HepG2 (cell line): Measurements from ENCODE around the gene MYOT. TPM values are rescaled to one million over a fixed set of nuclear protein-coding genes. Genes with fewer than 3 reads are reported as not detected.
A peak's percentile ranks its signal among the peaks of the same experiment; 100 is the strongest.

Experiments used
- ATAC-seq: fragments of 200-7000 bp; cut with Tn5 transposase; 3 replicates; pipeline ENCODE4 v1.9.1; 2020; ENCODE audit warnings: mild to moderate bottlenecking, moderate library complexity
- BruUV-seq: library from RNA; stranded (reverse); fragments of 400-500 nt; replicated peaks from 2 replicates; lab custom pipeline; 2021; lab: Mats Ljungman, UMichigan
- CTCF ChIA-PET: fragments of 300-600 bp; formaldehyde crosslinking; extraction: SDS; loops from one replicate; lab custom pipeline; 2021; ENCODE audit warnings: low total read pairs, inconsistent platforms, low intra/inter-chr PET ratio; lab: Yijun Ruan, JAX
- POLR2A ChIA-PET: fragments of 350-600 bp; sonication (Branson Sonifier 250); formaldehyde crosslinking; loops from one replicate; lab custom pipeline; 2020; ENCODE audit warnings: antibody characterized with exemption, inconsistent platforms; lab: Yijun Ruan, JAX
- DNase-seq: peaks from one replicate; pipeline ENCODE4 v3.0.0-alpha.2; 2015; ENCODE audit warnings: low spot score
- FAIRE-seq: peaks from 3 replicates; lab custom pipeline; 2011; peaks lifted over from hg19 to GRCh38; lab: Jason Lieb, UNC
- H2AFZ ChIP-seq: one replicate; pipeline ENCODE4 v1.6.1; 2011; ENCODE audit warnings: low read length, inconsistent platforms
- H3K27ac ChIP-seq: fragments of 300-600 bp; 3 replicates; pipeline ENCODE4 v1.8.0; 2011; ENCODE audit warnings: mixed run types, mild to moderate bottlenecking, mixed read lengths, low read length, inconsistent platforms; ENCODE audit not compliant: insufficient read depth; ENCODE audit errors: extremely low read length
- H3K27me3 ChIP-seq, 2 experiments: fragments of 200-600 bp in 1 of 2; 2 replicates in 1 of 2; 3 replicates in 1 of 2; pipeline versions ENCODE4 v1.6.0 to v1.8.0; 2011; ENCODE audit warnings: low read length in 2 of 2, mild to moderate bottlenecking in 2 of 2, moderate library complexity in 2 of 2, inconsistent platforms in 1 of 2; ENCODE audit not compliant: insufficient read depth in 2 of 2, control insufficient read depth in 1 of 2
- H3K36me3 ChIP-seq, 2 experiments: fragments of 200-600 bp in 1 of 2; replicated peaks in 1 of 2; 2 replicates in 1 of 2; 3 replicates in 1 of 2; pipeline versions ENCODE4 v1.5.1 to v1.8.0; 2011; ENCODE audit warnings: low read length in 2 of 2, inconsistent platforms in 1 of 2; ENCODE audit not compliant: insufficient read depth in 2 of 2, control insufficient read depth in 1 of 2
- H3K4me1 ChIP-seq: 2 replicates; pipeline ENCODE4 v1.5.1; 2012; ENCODE audit warnings: low read length, inconsistent platforms; ENCODE audit not compliant: insufficient read depth
- H3K4me2 ChIP-seq: 2 replicates; pipeline ENCODE4 v1.6.0; 2011; ENCODE audit warnings: low read depth, low read length, inconsistent platforms
- H3K4me3 ChIP-seq, 3 experiments: fragments of 200-600 bp in 1 of 3; sonication (generic), shearing (Covaris generic) in 1 of 3; replicated peaks in 1 of 3; 2 replicates each; pipeline ENCODE4 v1.5.1; 2011 to 2016; ENCODE audit warnings: low read length in 3 of 3, inconsistent platforms in 2 of 3, low read depth in 2 of 3, mild to moderate bottlenecking in 2 of 3, control low read depth in 1 of 3, mixed read lengths in 1 of 3; ENCODE audit not compliant: insufficient read depth in 1 of 3
- H3K79me2 ChIP-seq: one replicate; pipeline ENCODE4 v1.6.1; 2011; ENCODE audit warnings: low read length, inconsistent platforms; ENCODE audit not compliant: insufficient read depth
- H3K9ac ChIP-seq: 2 replicates; pipeline ENCODE4 v1.6.0; 2011; ENCODE audit warnings: mild to moderate bottlenecking, low read depth, low read length, inconsistent platforms; ENCODE audit not compliant: insufficient read depth
- H3K9me3 ChIP-seq: 2 replicates; pipeline ENCODE4 v1.5.1; 2012; ENCODE audit warnings: mild to moderate bottlenecking, low read length
- H4K20me1 ChIP-seq: 2 replicates; pipeline ENCODE4 v1.6.0; 2011; ENCODE audit warnings: inconsistent platforms, mild to moderate bottlenecking, low read length, moderate library complexity; ENCODE audit not compliant: insufficient read depth
- ARNTL ChIP-seq: sonication (generic); formaldehyde crosslinking; IDR thresholded peaks from 2 replicates; pipeline ENCODE4 v1.4.0; 2020; ENCODE audit warnings: mild to moderate bottlenecking, missing genetic modification reagents
- CHD2 ChIP-seq: IDR thresholded peaks from 2 replicates; pipeline ENCODE4 v1.6.1; 2011; ENCODE audit warnings: low read depth, low read length, improper control_type of control experiment
- HNRNPK ChIP-seq: fragments of 200-400 bp; formaldehyde crosslinking; IDR thresholded peaks from 2 replicates; pipeline ENCODE4 v1.6.1; 2018; ENCODE audit warnings: low read length, low read depth, moderate library complexity, mild to moderate bottlenecking; ENCODE audit not compliant: poor library complexity, severe bottlenecking
- MAFF ChIP-seq: IDR thresholded peaks from 2 replicates; pipeline ENCODE4 v1.6.1; 2011; ENCODE audit warnings: low read depth, low read length, improper control_type of control experiment
- POLR2AphosphoS2 ChIP-seq: IDR thresholded peaks from 2 replicates; pipeline ENCODE4 v1.6.1; 2011; ENCODE audit warnings: low read depth, low read length, improper control_type of control experiment
- RAD21 ChIP-seq: fragments of 450-650 bp; formaldehyde crosslinking; IDR thresholded peaks from 2 replicates; pipeline ENCODE4 v1.5.0; 2020; ENCODE audit warnings: mild to moderate bottlenecking
- RBM22 ChIP-seq: fragments of 200-400 bp; formaldehyde crosslinking; optimal IDR thresholded peaks from 2 replicates; pipeline ENCODE3; 2017; ENCODE audit warnings: mild to moderate bottlenecking, low read length, moderate library complexity
- SMC3 ChIP-seq: IDR thresholded peaks from 2 replicates; pipeline ENCODE4 v1.6.1; 2011; ENCODE audit warnings: low read length, improper control_type of control experiment
- STAG1 ChIP-seq: sonication (generic); formaldehyde crosslinking; IDR thresholded peaks from 2 replicates; pipeline ENCODE4 v1.4.0; 2020; ENCODE audit warnings: missing genetic modification reagents
- TBX3 ChIP-seq: fragments of 450-650 bp; IDR thresholded peaks from 2 replicates; pipeline ENCODE4 v1.6.1; 2017; ENCODE audit warnings: antibody characterized with exemption, mild to moderate bottlenecking, inconsistent platforms, borderline replicate concordance
- YY1 ChIP-seq: IDR thresholded peaks from 2 replicates; pipeline ENCODE4 v1.6.1; 2011; ENCODE audit warnings: low read length, low read depth, moderate library complexity, mild to moderate bottlenecking; ENCODE audit not compliant: insufficient read depth, insufficient replicate concordance
- ZFP62 ChIP-seq: sonication (generic); formaldehyde crosslinking; IDR thresholded peaks from 2 replicates; pipeline ENCODE4 v1.4.0; 2020; ENCODE audit warnings: missing genetic modification reagents
- ZNF558 ChIP-seq: sonication (generic); formaldehyde crosslinking; IDR thresholded peaks from 2 replicates; pipeline ENCODE4 v1.9.0; 2022; ENCODE audit warnings: mild to moderate bottlenecking, missing genetic modification reagents, borderline replicate concordance
- ZNF569 ChIP-seq: sonication (generic); formaldehyde crosslinking; IDR thresholded peaks from 2 replicates; pipeline ENCODE4 v1.5.0; 2020; ENCODE audit warnings: mild to moderate bottlenecking, missing genetic modification reagents, moderate library complexity, borderline replicate concordance
- WGBS: methylation state at CpG from one replicate; pipeline ENCODE4 v1.1.6; 2017; ENCODE audit warnings: low lambda C conversion rate; 5-methylcytosine and 5-hydroxymethylcytosine counted together
- in situ Hi-C: cut with HindIII; loops from 2 replicates; pipeline ENCODE4 v1.10.0; 2017; ENCODE audit warnings: low pct_unique_long_range_greater_than_20kb; ENCODE audit not compliant: extremely low pct_ligation_motif_present
- intact Hi-C: fragments of 100-400 bp; cut with micrococcal nuclease; formaldehyde crosslinking; loops from one replicate; pipeline ENCODE4 v1.10.0; 2022; ENCODE audit not compliant: unreplicated experiment
- polyA plus RNA-seq, 8 experiments: library from polyadenylated mRNA; depleted of rRNA in 3 of 8; stranded (reverse) in 7 of 8; unstranded in 1 of 8; fragments of >200 nt; fragmentation: Illumina TruSeq in 4 of 8; extraction: Trizol in 4 of 8; gene quantifications; 2 replicates each; pipeline versions ENCODE4 v1.2.1 to v1.2.3, GENCODE V29; 2011 to 2016; ENCODE audit warnings: low read depth in 4 of 8, missing spikeins in 1 of 8, mixed read lengths in 1 of 8; ENCODE audit not compliant: insufficient read depth in 1 of 8
- total RNA-seq, 5 experiments: library from RNA; depleted of rRNA; stranded (reverse); fragments of >200 nt; fragmentation: Illumina TruSeq; extraction: Trizol; gene quantifications; 2 replicates each; pipeline ENCODE4 v1.2.3, GENCODE V29; 2016; ENCODE audit warnings: low read depth in 1 of 5
- TF ChIP-seq, protein P1 (sequence below): sonication (generic); formaldehyde crosslinking; IDR thresholded peaks from 2 replicates; pipeline ENCODE4 v1.8.1; 2023; ENCODE audit warnings: missing genetic modification reagents, inconsistent platforms, borderline replicate concordance
- TF ChIP-seq, protein P2 (sequence below): sonication (generic); formaldehyde crosslinking; IDR thresholded peaks from 2 replicates; pipeline ENCODE4 v1.8.1; 2023; ENCODE audit warnings: mild to moderate bottlenecking, moderate library complexity, missing genetic modification reagents
- TF ChIP-seq, protein P3 (sequence below): sonication (generic); formaldehyde crosslinking; IDR thresholded peaks from 2 replicates; pipeline ENCODE4 v1.4.0; 2020; ENCODE audit warnings: mild to moderate bottlenecking, missing genetic modification reagents, borderline replicate concordance

Gene MYOT
- total and polyA plus RNA-seq, 2 of the 13 experiments (the other 11 are each of a cell fraction or from before 2014, with no cell fraction given), result not detected

DNA sequence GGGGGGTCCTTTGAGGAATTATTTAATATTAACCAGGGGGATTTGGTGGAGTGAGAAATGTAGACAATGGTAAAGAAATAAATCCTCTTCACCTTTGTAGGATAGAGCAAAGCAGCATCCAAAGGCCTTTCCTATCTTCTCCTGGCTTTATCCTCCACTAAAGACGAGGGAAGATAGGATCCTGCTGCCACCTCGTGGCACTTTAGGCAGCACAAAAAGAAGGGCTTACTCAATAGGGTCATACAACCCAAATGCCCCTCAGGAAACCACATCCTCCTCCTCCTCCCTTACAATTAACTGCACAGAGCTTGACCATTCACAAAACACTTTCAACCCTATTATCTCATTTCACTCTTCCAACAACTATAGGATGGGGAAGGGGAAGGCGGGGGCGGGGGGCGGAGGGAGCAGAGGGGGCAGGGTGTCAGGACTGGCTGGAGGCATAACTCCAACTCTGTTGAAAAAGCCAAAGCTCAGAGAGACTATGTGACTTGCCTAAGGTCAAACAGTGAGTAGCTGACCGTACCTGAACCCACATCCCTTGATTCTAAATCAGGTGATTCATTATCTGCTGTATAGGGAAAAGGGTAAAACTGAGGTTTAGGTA, 45.4 kb upstream of the MYOT start (continued):
- no peak for TF ChIP-seq YY1
- peak; percentile 61 for TF ChIP-seq RAD21 (CRISPR knock-in tag)
- peak; percentile 88 for TF ChIP-seq SMC3
- TF ChIP-seq ZNF569 (CRISPR knock-in tag), result no peak
- peak; percentile 84 for TF ChIP-seq STAG1 (CRISPR knock-in tag)
- TF ChIP-seq ZFP62 (CRISPR knock-in tag), result no peak

DNA sequence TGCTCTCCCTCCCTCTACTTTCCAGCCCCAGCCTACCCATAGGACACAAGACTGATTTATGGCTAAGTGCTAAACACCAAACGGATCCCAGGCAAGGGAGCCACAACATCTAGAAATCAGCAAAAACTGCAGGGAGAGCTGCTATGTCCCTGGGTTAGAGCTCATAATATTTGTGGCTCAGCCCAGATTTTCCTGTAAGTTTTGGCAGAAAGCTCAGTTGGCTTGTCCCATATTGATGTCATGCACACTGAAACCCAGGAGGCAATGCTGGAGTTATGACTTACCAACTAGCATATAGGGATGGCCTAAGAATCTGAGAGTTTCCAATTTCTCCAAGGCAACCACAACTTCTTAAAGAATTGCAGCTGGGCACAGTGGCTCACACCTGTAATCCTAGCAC, 44.7 kb upstream of the MYOT start:
- H3K27ac ChIP-seq, result no peak overlapping the region
- H4K20me1 ChIP-seq, result no peaks in the 10 kb centered on the region
- no peaks in the 10 kb centered on the region; a peak in 2 of 5 replicates for H3K27me3 ChIP-seq
- DNase-seq (no peak), FAIRE-seq (no peak), ATAC-seq (no peak)
- H3K9ac ChIP-seq, result no peak overlapping the region
- no peak overlapping the region for H2AFZ ChIP-seq
- no TSS peak for BruUV-seq
- intact Hi-C loops, result loop anchor here (1.0 to 2.0 kb wide), 4 partner anchors 44 to 194 kb away; no protein-coding TSS in a partner anchor
- no peak overlapping the region for H3K4me3 ChIP-seq
- H3K4me2 ChIP-seq, result no peak overlapping the region
- no peaks in the 10 kb centered on the region for H3K9me3 ChIP-seq
- 0% methylated on average over 1 of the region's 1 CpG for WGBS
- in situ Hi-C loops, result loop anchor here (5.0 kb wide), 2 partner anchors 41 to 196 kb away; no protein-coding TSS in a partner anchor
- POLR2A ChIA-PET, result no interaction called here
- H3K36me3 ChIP-seq, result no peaks in the 10 kb centered on the region
- no peaks in the 10 kb centered on the region for H3K4me1 ChIP-seq
- CTCF ChIA-PET, result interaction anchor here (1.4 to 3.8 kb wide), 4 partner anchors 44 to 193 kb away, joined by 3 to 35 read pairs (median 6); no protein-coding TSS in a partner anchor
- no peaks in the 10 kb centered on the region for H3K79me2 ChIP-seq
- TF ChIP-seq, protein P1, sequence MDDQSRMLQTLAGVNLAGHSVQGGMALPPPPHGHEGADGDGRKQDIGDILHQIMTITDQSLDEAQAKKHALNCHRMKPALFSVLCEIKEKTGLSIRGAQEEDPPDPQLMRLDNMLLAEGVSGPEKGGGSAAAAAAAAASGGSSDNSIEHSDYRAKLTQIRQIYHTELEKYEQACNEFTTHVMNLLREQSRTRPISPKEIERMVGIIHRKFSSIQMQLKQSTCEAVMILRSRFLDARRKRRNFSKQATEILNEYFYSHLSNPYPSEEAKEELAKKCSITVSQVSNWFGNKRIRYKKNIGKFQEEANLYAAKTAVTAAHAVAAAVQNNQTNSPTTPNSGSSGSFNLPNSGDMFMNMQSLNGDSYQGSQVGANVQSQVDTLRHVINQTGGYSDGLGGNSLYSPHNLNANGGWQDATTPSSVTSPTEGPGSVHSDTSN, result no peak
- TF ChIP-seq CHD2, result no peak
- no peak for TF ChIP-seq POLR2AphosphoS2
- TF ChIP-seq ARNTL, result no peak
- no peak for TF ChIP-seq ZNF558 (CRISPR knock-in tag)
- TF ChIP-seq, protein P2, sequence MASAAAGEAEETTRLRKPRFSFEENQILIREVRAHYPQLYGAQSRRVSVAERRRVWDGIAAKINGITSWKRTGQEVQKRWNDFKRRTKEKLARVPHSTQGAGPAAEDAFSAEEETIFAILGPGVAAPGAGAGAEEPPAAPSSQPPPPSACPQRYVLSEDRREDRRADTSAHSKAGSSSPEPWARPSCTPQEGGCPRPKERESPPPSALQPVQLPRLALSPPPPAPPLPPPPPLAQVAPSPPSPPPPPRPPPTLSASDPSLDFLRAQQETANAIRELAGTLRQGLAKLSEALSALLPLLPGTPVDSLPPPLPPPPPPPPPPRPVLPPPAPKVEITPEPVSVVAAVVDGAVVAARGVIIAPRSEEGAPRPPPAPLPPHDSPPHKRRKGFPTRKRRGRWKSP (CRISPR knock-in tag), result no peak
- no peak for TF ChIP-seq MAFF
- no peak for TF ChIP-seq TBX3
- TF ChIP-seq HNRNPK, result no peak
- TF ChIP-seq, protein P3, sequence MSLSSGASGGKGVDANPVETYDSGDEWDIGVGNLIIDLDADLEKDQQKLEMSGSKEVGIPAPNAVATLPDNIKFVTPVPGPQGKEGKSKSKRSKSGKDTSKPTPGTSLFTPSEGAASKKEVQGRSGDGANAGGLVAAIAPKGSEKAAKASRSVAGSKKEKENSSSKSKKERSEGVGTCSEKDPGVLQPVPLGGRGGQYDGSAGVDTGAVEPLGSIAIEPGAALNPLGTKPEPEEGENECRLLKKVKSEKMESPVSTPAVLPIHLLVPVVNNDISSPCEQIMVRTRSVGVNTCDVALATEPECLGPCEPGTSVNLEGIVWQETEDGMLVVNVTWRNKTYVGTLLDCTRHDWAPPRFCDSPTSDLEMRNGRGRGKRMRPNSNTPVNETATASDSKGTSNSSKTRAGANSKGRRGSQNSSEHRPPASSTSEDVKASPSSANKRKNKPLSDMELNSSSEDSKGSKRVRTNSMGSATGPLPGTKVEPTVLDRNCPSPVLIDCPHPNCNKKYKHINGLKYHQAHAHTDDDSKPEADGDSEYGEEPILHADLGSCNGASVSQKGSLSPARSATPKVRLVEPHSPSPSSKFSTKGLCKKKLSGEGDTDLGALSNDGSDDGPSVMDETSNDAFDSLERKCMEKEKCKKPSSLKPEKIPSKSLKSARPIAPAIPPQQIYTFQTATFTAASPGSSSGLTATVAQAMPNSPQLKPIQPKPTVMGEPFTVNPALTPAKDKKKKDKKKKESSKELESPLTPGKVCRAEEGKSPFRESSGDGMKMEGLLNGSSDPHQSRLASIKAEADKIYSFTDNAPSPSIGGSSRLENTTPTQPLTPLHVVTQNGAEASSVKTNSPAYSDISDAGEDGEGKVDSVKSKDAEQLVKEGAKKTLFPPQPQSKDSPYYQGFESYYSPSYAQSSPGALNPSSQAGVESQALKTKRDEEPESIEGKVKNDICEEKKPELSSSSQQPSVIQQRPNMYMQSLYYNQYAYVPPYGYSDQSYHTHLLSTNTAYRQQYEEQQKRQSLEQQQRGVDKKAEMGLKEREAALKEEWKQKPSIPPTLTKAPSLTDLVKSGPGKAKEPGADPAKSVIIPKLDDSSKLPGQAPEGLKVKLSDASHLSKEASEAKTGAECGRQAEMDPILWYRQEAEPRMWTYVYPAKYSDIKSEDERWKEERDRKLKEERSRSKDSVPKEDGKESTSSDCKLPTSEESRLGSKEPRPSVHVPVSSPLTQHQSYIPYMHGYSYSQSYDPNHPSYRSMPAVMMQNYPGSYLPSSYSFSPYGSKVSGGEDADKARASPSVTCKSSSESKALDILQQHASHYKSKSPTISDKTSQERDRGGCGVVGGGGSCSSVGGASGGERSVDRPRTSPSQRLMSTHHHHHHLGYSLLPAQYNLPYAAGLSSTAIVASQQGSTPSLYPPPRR (CRISPR knock-in tag), result no peak
- no peak for TF ChIP-seq RBM22
